ENCODE results near the gene GCNA. TPM values are rescaled to one million over a fixed set of nuclear protein-coding genes. Genes with fewer than 3 reads are reported as not detected.

Gene GCNA
- total RNA-seq, 1 experiment from 2014 or later: 0.98 TPM

DNA sequence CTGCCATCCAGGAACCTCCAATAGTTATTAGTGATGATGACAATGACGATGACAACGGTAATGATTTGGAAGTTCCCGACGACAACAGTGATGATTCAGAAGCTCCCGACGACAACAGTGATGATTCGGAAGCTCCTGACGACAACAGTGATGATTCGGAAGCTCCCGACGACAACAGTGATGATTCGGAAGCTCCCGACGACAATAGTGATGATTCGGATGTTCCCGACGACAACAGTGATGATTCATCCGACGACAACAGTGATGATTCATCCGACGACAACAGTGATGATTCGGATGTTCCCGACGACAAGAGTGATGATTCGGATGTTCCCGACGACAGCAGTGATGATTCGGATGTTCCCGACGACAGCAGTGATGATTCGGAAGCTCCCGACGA is 25.4 kb downstream of the GCNA start:
- CTCF ChIA-PET: no interaction called here
- Histone ChIP-seq H2AFZ (ENCODE audit: low read depth, low read length, poor library complexity, severe bottlenecking) (no peak overlapping the region), H3K9me2 (ENCODE audit: insufficient read depth) (no peaks in the 10 kb centered on the region), H3K79me2 (ENCODE audit: insufficient read depth, low read length) (no peaks in the 10 kb centered on the region), H3K9ac (ENCODE audit: low read length) (no peak overlapping the region), H3K4me3 (replicated peaks in 1 of 2; ENCODE audit: low read depth in 1 of 2, low read length in 2 of 2) (no peak overlapping the region), H3K27me3 (ENCODE audit: insufficient read depth, low read length) (no peaks in the 10 kb centered on the region), H3K9me3 (ENCODE audit: control insufficient read depth in 1 of 2, insufficient read depth in 1 of 2, low read depth in 1 of 2, low read length in 2 of 2) (no peaks in the 10 kb centered on the region), H3K4me2 (ENCODE audit: low read length) (no peak overlapping the region), H3K4me1 (ENCODE audit: control insufficient read depth in 1 of 2, insufficient read depth in 2 of 2, low read length in 2 of 2) (no peaks in the 10 kb centered on the region), H3K36me3 (ENCODE audit: control insufficient read depth in 1 of 2, insufficient read depth in 2 of 2, low read length in 2 of 2) (no peaks in the 10 kb centered on the region; a peak in 1 of 4 replicates), H3K27ac (ENCODE audit: low read depth, low read length) (no peak overlapping the region), H4K20me1 (ENCODE audit: insufficient read depth) (no peaks in the 10 kb centered on the region)
- RAD21 ChIA-PET (ENCODE audit: low non-redundant PET in 1 of 2, low total read pairs in 2 of 2, uncharacterized antibody in 2 of 2, unreplicated experiment in 2 of 2): no interaction called here
- no TSS peak for BruUV-seq (replicated peaks)
- intact Hi-C loops (cut with micrococcal nuclease): no loop called here
- no peak for ATAC-seq
- 0 out of 2 replicates have a peak, but pooled peaks have one; percentile 10 for TF ChIP-seq JUND (IDR thresholded peaks at IDR 0.05)
- no peak for TF ChIP-seq EGR1 (IDR thresholded peaks at IDR 0.05; ENCODE audit: low read depth)
- POLR2A ChIA-PET: no interaction called here
- DNase-seq (ENCODE audit: low read depth, low spot score): peak; percentile 28

DNA sequence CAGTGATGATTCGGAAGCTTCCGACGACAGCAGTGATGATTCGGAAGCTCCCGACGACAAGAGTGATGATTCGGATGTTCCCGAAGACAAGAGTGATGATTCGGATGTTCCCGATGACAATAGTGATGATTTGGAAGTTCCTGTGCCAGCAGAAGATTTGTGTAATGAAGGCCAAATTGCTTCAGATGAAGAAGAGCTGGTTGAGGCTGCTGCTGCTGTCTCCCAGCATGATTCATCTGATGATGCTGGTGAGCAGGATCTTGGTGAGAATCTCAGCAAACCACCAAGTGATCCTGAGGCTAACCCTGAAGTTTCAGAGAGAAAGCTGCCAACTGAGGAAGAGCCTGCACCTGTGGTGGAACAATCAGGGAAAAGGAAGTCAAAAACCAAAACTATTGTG is 25.9 kb downstream of the GCNA start:
- H2AFZ ChIP-seq (ENCODE audit: low read depth, low read length, poor library complexity, severe bottlenecking): no peak overlapping the region
- no peaks in the 10 kb centered on the region for H4K20me1 ChIP-seq (ENCODE audit: insufficient read depth)
- H3K9me3 ChIP-seq (ENCODE audit: control insufficient read depth in 1 of 2, insufficient read depth in 1 of 2, low read depth in 1 of 2, low read length in 2 of 2): no peaks in the 10 kb centered on the region
- DNase-seq (ENCODE audit: low read depth, low spot score) (no peak), ATAC-seq (no peak)
- no peak overlapping the region for H3K9ac ChIP-seq (ENCODE audit: low read length)
- RAD21 ChIA-PET (ENCODE audit: low non-redundant PET in 1 of 2, low total read pairs in 2 of 2, uncharacterized antibody in 2 of 2, unreplicated experiment in 2 of 2): no interaction called here
- CTCF ChIA-PET: no interaction called here
- no peaks in the 10 kb centered on the region; a peak in 1 of 4 replicates for H3K36me3 ChIP-seq (ENCODE audit: control insufficient read depth in 1 of 2, insufficient read depth in 2 of 2, low read length in 2 of 2)
- intact Hi-C loops (cut with micrococcal nuclease): no loop called here
- no TSS peak for BruUV-seq (replicated peaks)
- H3K4me2 ChIP-seq (ENCODE audit: low read length): no peak overlapping the region
- no peaks in the 10 kb centered on the region for H3K79me2 ChIP-seq (ENCODE audit: insufficient read depth, low read length)
- H3K4me1 ChIP-seq (ENCODE audit: control insufficient read depth in 1 of 2, insufficient read depth in 2 of 2, low read length in 2 of 2): no peaks in the 10 kb centered on the region
- no peak overlapping the region for H3K4me3 ChIP-seq (replicated peaks in 1 of 2; ENCODE audit: low read depth in 1 of 2, low read length in 2 of 2)
- POLR2A ChIA-PET: no interaction called here
- H3K9me2 ChIP-seq (ENCODE audit: insufficient read depth): no peaks in the 10 kb centered on the region
- H3K27me3 ChIP-seq (ENCODE audit: insufficient read depth, low read length): no peaks in the 10 kb centered on the region
- TF ChIP-seq ZNF274 (IDR thresholded peaks at IDR 0.05; ENCODE audit: low read depth, low read length) (no peak), SRF (IDR thresholded peaks at IDR 0.05; ENCODE audit: low read depth) (no peak), JUND (IDR thresholded peaks at IDR 0.05) (no peak), POLR2AphosphoS5 (IDR thresholded peaks at IDR 0.05; ENCODE audit: low read depth, low read length) (no peak), CEBPB (IDR thresholded peaks at IDR 0.05; ENCODE audit: low read depth) (no peak), EGR1 (IDR thresholded peaks at IDR 0.05; ENCODE audit: low read depth) (no peak), RAD21 (IDR thresholded peaks at IDR 0.05; ENCODE audit: low read depth) (no peak), TCF7L2 (IDR thresholded peaks at IDR 0.05; ENCODE audit: borderline replicate concordance, extremely low read depth, insufficient read depth, insufficient read length) (no peak), EZH2phosphoT487 (IDR thresholded peaks at IDR 0.05; ENCODE audit: borderline replicate concordance) (no peak), FOSL1 (IDR thresholded peaks at IDR 0.05; ENCODE audit: low read depth) (no peak)
- TF ChIP-seq, protein P1, sequence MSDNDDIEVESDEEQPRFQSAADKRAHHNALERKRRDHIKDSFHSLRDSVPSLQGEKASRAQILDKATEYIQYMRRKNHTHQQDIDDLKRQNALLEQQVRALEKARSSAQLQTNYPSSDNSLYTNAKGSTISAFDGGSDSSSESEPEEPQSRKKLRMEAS (IDR thresholded peaks at IDR 0.05): no peak
- TF ChIP-seq, protein P2, sequence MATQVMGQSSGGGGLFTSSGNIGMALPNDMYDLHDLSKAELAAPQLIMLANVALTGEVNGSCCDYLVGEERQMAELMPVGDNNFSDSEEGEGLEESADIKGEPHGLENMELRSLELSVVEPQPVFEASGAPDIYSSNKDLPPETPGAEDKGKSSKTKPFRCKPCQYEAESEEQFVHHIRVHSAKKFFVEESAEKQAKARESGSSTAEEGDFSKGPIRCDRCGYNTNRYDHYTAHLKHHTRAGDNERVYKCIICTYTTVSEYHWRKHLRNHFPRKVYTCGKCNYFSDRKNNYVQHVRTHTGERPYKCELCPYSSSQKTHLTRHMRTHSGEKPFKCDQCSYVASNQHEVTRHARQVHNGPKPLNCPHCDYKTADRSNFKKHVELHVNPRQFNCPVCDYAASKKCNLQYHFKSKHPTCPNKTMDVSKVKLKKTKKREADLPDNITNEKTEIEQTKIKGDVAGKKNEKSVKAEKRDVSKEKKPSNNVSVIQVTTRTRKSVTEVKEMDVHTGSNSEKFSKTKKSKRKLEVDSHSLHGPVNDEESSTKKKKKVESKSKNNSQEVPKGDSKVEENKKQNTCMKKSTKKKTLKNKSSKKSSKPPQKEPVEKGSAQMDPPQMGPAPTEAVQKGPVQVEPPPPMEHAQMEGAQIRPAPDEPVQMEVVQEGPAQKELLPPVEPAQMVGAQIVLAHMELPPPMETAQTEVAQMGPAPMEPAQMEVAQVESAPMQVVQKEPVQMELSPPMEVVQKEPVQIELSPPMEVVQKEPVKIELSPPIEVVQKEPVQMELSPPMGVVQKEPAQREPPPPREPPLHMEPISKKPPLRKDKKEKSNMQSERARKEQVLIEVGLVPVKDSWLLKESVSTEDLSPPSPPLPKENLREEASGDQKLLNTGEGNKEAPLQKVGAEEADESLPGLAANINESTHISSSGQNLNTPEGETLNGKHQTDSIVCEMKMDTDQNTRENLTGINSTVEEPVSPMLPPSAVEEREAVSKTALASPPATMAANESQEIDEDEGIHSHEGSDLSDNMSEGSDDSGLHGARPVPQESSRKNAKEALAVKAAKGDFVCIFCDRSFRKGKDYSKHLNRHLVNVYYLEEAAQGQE (IDR thresholded peaks at IDR 0.05; ENCODE audit: low read depth): no peak
- TF ChIP-seq, protein P3, sequence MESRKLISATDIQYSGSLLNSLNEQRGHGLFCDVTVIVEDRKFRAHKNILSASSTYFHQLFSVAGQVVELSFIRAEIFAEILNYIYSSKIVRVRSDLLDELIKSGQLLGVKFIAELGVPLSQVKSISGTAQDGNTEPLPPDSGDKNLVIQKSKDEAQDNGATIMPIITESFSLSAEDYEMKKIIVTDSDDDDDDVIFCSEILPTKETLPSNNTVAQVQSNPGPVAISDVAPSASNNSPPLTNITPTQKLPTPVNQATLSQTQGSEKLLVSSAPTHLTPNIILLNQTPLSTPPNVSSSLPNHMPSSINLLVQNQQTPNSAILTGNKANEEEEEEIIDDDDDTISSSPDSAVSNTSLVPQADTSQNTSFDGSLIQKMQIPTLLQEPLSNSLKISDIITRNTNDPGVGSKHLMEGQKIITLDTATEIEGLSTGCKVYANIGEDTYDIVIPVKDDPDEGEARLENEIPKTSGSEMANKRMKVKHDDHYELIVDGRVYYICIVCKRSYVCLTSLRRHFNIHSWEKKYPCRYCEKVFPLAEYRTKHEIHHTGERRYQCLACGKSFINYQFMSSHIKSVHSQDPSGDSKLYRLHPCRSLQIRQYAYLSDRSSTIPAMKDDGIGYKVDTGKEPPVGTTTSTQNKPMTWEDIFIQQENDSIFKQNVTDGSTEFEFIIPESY (IDR thresholded peaks at IDR 0.05; ENCODE audit: extremely low read depth, insufficient replicate concordance, low read length): no peak
- TF ChIP-seq, protein P4, sequence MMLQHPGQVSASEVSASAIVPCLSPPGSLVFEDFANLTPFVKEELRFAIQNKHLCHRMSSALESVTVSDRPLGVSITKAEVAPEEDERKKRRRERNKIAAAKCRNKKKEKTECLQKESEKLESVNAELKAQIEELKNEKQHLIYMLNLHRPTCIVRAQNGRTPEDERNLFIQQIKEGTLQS (IDR thresholded peaks at IDR 0.05): no peak
- H3K27ac ChIP-seq (ENCODE audit: low read depth, low read length): no peak overlapping the region

All from HCT116 (cell line).